Measurements from ENCODE around the gene SLC2A1.

GRCh38 chr1:42932442-42932941 is 26.2 kb downstream of the SLC2A1 start:
- TF ChIP-seq CTCF (IDR thresholded peaks at IDR 0.05): no peak
- TF ChIP-seq POLR2AphosphoS5 (IDR thresholded peaks at IDR 0.05): no peak
- no peak for TF ChIP-seq POLR2A (IDR thresholded peaks at IDR 0.05)
- TF ChIP-seq EP300 (IDR thresholded peaks at IDR 0.05): no peak
